ENCODE data around the gene ECE1.

ECE1 gene

GRCh38 chr1:21325731-21326387 lies 35.6 kb upstream of the ECE1 start:
- in situ Hi-C loops (cut with MboI; ENCODE audit: low sequenced_read_pairs): no loop called here

- in situ Hi-C loops (cut with MboI; ENCODE audit: low sequenced_read_pairs): no loop called here
Measured at GRCh38 chr1:21325231-21325718, 35.0 kb upstream of the ECE1 start.

- in situ Hi-C loops (cut with MboI; ENCODE audit: low sequenced_read_pairs): no loop called here
Measured at GRCh38 chr1:21324368-21325141, 34.3 kb upstream of the ECE1 start.

GRCh38 chr1:21323091-21323490 lies 32.8 kb upstream of the ECE1 start:
- in situ Hi-C loops (cut with MboI; ENCODE audit: low sequenced_read_pairs): no loop called here

- in situ Hi-C loops (cut with MboI; ENCODE audit: low sequenced_read_pairs): no loop called here
Measured at GRCh38 chr1:21322681-21323016, 32.4 kb upstream of the ECE1 start.

- in situ Hi-C loops (cut with MboI; ENCODE audit: low sequenced_read_pairs): no loop called here
Measured at GRCh38 chr1:21321963-21322680, 31.9 kb upstream of the ECE1 start.

GRCh38 chr1:21320410-21321108 lies 30.3 kb upstream of the ECE1 start:
- in situ Hi-C loops (cut with MboI; ENCODE audit: low sequenced_read_pairs): no loop called here

- in situ Hi-C loops (cut with MboI; ENCODE audit: low sequenced_read_pairs): no loop called here
Measured at GRCh38 chr1:21319447-21320407, 29.5 kb upstream of the ECE1 start.

GRCh38 chr1:21318714-21319159 lies 28.5 kb upstream of the ECE1 start:
- in situ Hi-C loops (cut with MboI; ENCODE audit: low sequenced_read_pairs): no loop called here

- in situ Hi-C loops (cut with MboI; ENCODE audit: low sequenced_read_pairs): no loop called here
Measured at GRCh38 chr1:21318057-21318713, 27.9 kb upstream of the ECE1 start.

GRCh38 chr1:21317690-21318043 lies 27.4 kb upstream of the ECE1 start:
- in situ Hi-C loops (cut with MboI; ENCODE audit: low sequenced_read_pairs): no loop called here

GRCh38 chr1:21317035-21317689 lies 26.9 kb upstream of the ECE1 start:
- in situ Hi-C loops (cut with MboI; ENCODE audit: low sequenced_read_pairs): no loop called here

GRCh38 chr1:21314743-21315396 lies 24.6 kb upstream of the ECE1 start:
- in situ Hi-C loops (cut with MboI; ENCODE audit: low sequenced_read_pairs): no loop called here

- in situ Hi-C loops (cut with MboI; ENCODE audit: low sequenced_read_pairs): no loop called here
Measured at GRCh38 chr1:21313886-21314721, 23.8 kb upstream of the ECE1 start.

- in situ Hi-C loops (cut with MboI; ENCODE audit: low sequenced_read_pairs): no loop called here
Measured at GRCh38 chr1:21313203-21313885, 23.1 kb upstream of the ECE1 start.

GRCh38 chr1:21312407-21312992 lies 22.2 kb upstream of the ECE1 start:
- in situ Hi-C loops (cut with MboI; ENCODE audit: low sequenced_read_pairs): no loop called here

GRCh38 chr1:21311016-21311415 lies 20.8 kb upstream of the ECE1 start:
- in situ Hi-C loops (cut with MboI; ENCODE audit: low sequenced_read_pairs): no loop called here

Data from HL-60/S4 treated with retinoic acid at 250 ng/mL for 4 days and 3 days (cell line).